SK-N-SH treated with all-trans-retinoic acid at 6 μM for 48 hours (cell line): ENCODE results near the gene PRRT1.

Experiments
- ARNTL ChIP-seq: fragments of 450-650 bp; formaldehyde crosslinking; IDR thresholded peaks from 2 replicates; pipeline ENCODE4 v1.5.0; 2020; ENCODE audit warnings: low read depth, mild to moderate bottlenecking, moderate library complexity, borderline replicate concordance
- GLIS3 ChIP-seq: fragments of 250-450 bp; sonication (Bioruptor Pico); IDR thresholded peaks from 2 replicates; pipeline ENCODE4 v1.5.0; 2020; ENCODE audit warnings: mild to moderate bottlenecking, moderate library complexity
- TOX ChIP-seq: fragments of 250-450 bp; sonication (Bioruptor Pico); IDR thresholded peaks from 2 replicates; pipeline ENCODE4 v1.8.0; 2021; ENCODE audit warnings: mild to moderate bottlenecking, moderate library complexity, borderline replicate concordance
- ZFP3 ChIP-seq: fragments of 250-450 bp; sonication (Bioruptor Pico); IDR thresholded peaks from 2 replicates; pipeline ENCODE4 v1.5.0; 2020; ENCODE audit warnings: mild to moderate bottlenecking, moderate library complexity

- TF ChIP-seq ARNTL (CRISPR knock-in tag) (no peak), TOX (no peak), ZFP3 (no peak), GLIS3 (CRISPR knock-in tag) (no peak)
These were observed 23.6 kb upstream of the PRRT1 start for GRCh38 chr6:32175322-32175710.
